GM12875 (cell line): Measurements from ENCODE around the gene RNF223.
"Not testable (repeated sequence)": the region's sequence is repeated elsewhere in the genome, so short reads cannot be mapped to it uniquely, and the experiment has no call there.

Source experiments
- H3K4me3 ChIP-seq: one replicate; pipeline ENCODE4 v1.5.1; 2011; ENCODE audit warnings: low read depth, low read length, control low read depth
- TF ChIP-seq, protein P1 (sequence below): IDR thresholded peaks from 2 replicates; pipeline ENCODE4 v1.5.1; 2011; ENCODE audit warnings: low read depth, mild to moderate bottlenecking, control low read depth, inconsistent platforms, low read length, moderate library complexity, borderline replicate concordance; ENCODE audit not compliant: insufficient read depth

The RNF223 gene

DNA sequence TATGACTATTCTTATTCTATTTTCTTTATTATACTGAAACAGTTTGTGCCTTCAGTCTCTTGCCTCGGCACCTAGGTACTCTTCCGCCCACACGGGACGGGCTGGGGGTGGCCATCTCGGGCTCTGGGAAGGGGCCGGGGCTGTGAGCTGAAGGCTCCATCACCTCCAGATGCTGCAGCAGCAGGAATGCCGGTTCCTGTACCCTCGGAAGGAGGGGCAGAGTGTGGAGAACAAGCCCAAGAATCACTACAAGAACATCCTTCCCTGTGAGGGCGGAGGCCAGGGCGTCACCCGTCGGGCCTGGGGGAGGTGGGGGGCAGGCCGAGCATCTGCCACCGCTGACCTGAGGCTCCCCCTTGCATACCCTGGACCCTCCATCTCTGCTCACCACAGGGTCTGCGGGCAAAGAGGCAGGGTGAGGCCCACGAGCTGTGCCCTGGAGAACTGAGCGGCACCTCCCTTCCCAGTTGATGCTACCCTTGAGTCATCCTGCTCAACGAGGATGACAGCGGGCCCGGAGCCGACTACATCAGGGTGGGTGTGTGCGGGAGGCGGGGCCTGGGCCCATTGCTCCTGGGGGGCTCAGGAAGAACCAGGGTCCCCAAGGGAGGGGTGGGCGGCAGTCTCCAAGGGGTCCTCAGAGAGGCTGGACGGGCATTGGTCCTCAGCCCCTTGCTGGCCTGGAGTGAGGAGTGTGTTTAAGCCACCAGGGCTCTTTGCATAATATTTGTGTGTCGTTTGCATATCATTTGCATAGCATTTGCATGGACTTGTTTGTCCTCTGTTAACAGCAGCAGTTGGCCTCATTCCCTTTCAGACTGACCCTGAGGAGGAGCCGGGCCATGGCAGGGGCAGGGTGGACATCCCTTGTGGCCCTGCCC lies 7.5 kb downstream of the RNF223 start:
- H3K4me3 ChIP-seq, result no peak overlapping the region
- TF ChIP-seq, protein P1, sequence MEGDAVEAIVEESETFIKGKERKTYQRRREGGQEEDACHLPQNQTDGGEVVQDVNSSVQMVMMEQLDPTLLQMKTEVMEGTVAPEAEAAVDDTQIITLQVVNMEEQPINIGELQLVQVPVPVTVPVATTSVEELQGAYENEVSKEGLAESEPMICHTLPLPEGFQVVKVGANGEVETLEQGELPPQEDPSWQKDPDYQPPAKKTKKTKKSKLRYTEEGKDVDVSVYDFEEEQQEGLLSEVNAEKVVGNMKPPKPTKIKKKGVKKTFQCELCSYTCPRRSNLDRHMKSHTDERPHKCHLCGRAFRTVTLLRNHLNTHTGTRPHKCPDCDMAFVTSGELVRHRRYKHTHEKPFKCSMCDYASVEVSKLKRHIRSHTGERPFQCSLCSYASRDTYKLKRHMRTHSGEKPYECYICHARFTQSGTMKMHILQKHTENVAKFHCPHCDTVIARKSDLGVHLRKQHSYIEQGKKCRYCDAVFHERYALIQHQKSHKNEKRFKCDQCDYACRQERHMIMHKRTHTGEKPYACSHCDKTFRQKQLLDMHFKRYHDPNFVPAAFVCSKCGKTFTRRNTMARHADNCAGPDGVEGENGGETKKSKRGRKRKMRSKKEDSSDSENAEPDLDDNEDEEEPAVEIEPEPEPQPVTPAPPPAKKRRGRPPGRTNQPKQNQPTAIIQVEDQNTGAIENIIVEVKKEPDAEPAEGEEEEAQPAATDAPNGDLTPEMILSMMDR, result no peak

DNA sequence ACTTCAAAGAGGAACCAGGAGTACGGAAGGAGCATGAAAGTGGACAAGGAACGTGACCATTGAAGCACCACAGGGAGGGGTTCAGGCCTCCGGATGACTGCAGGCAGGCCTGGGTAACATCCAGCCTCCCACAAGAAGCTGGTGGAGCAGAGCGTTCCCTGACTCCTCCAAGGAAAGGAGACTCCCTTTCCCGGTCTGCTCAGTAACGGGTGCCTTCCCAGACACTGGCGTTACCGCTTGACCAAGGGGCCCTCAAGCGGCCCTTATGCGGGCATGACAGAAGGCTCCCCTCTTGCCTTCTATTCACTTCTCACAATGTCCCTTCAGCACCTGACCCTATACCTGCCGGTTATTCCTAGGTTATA lies 8.2 kb downstream of the RNF223 start:
- H3K4me3 ChIP-seq, result not testable (repeated sequence)

DNA sequence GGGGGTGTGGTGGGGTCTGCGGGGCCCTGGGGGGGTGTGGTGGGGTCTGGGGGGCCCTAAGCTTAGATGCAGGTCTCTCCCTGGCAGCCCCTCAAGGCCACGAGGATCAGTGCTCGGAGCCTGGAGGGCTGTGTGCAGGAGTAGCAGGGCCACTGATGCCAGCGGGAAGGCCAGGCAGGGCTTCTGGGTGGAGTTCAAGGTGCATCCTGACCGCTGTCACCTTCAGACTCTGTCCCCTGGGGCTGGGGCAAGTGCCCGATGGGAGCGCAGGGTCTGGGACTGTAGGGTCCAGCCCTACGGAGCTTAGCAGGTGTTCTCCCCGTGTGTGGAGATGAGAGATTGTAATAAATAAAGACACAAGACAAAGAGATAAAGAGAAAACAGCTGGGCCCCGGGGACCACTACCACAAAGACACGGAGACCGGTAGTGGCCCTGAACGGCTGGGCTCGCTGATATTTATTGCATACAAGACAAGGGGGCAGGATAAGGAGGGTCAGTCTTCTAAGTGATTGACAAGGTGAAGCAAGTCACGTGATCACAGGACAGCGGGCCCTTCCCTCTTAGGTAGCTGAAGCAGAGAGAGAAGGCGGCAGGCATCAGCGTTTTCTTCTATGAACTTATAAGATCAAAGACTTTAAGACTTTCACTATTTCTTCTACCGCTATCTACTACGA lies 8.7 kb downstream of the RNF223 start:
- TF ChIP-seq, protein P1, result no peak
- H3K4me3 ChIP-seq, result no peak overlapping the region

DNA sequence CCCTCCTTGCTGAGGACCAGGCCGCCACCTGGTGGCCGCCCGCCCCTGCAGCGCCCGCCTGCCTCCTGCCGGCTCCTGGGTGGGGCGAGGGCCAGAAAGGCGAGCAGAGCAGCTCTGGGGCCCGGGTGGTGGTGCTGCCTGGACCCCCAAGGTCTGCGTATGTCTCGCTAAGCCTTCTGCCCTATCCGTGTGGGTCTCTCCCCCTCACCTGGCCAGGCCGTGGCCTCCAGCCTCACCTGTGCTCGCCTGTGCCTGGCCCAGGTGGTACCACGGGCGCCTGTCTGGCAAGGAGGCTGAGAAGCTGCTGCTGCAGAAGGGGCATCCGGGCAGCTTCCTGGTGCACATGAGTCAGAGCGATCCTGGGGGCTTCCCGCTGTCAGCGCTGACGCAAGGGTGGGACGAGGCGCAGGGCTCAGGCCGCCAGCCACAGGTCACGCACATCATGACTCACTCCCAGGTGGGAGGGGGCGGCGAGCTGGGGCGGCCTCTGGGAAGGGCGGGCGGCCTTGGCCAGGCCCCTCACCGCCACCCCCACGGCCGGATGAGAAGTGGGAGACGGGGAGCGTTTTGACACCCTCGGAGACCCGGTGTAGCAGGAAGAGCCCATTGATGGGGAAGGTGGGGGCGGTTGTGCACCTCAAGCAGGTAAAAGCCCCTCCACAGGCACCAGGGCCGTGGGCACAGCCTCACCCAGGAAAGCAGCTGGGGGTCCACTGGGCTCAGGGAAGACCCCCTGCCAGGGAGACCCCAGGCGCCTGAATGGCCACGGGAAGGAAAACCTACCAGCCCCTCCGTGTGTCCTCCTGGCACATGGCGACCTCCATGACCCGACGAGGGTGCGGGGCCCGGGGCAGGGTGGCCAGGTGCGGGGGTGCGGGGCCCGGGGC lies 9.9 kb downstream of the RNF223 start:
- TF ChIP-seq, protein P1, result peak; percentile 95
- H3K4me3 ChIP-seq, result peak overlapping the region; percentile 54

DNA sequence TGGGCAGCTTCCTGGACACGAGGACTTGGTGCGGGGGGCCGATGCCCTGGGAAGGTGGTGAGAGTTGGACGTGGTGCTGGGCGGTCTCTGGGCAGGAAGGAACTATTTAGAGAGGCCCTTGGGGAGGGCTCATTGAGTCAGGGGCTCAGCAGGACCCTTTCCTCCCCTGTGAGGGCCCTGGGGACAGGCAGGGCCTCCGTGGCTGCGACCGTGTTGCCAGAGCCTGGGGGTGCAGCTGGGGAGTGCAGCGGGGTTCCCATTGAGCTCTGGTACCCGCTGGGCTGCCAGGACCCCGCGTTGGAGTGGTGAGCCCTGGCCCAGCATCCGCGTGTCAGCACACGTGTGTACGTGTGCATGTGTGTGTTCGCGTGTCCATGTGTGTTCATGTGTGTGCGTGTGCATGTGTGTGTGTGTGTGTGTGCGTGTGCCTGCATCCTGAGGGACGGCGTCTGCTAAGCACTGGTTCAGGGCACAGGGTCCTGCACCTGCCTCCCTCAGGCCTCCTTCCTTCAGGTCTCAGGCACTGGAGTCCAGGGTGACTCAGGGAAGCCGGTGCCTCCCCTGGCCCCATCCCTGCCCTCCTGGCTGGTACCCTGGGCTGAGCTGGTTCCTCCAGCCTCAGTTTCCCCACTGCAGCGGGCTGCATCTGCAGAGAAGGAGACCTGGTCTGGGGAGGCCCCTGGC lies 10.7 kb downstream of the RNF223 start:
- H3K4me3 ChIP-seq, result peak overlapping the region; percentile 54
- TF ChIP-seq, protein P1, result no peak

DNA sequence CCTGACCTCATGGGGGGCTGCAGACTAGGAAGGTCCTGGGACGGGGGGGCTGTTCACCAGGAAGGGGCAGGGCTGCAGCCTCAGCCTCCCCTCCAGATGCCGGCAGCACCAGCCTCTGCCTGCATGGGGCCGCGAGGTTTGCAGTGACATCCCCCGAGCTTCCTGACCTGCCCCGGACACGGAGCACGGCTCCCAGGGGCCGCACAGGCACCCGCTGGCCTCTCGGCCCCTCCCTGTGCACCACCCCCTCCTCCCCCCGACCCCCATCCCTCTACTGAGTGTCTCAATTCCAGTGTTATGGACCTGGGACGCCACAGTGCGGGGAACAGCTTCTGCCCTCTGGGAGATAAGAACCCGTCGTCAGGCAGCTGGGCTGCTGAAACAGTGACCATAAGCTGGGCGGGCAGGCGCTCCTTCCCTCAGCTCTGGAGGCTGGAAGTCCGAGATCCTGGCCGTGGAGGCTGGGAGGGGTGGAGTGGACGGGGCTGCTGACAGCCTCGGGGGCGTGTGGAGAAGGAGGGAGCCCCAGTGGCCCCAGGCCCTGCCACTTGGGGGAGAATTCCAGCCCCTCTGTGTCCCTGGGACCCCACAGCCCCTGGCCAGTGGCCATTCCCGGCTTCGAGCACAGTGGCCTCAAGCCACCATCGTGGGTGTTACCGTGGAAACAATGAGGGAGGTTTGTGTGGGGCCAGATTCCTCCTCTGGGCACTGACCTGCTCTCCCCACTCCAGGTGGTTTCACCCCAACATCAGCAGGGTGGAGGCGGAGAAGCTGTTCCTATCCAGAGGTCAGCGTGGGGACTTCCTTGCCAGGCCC lies 11.6 kb downstream of the RNF223 start:
- H3K4me3 ChIP-seq, result no peak overlapping the region
- TF ChIP-seq, protein P1, result no peak
